NB4 (cell line): ENCODE results near the gene BIRC6.

Experiments used
- MYC ChIP-seq: IDR thresholded peaks from 2 replicates; pipeline ENCODE4 v1.6.1; 2011; ENCODE audit warnings: low read depth, low read length
- POLR2A ChIP-seq: IDR thresholded peaks from 2 replicates; pipeline ENCODE4 v1.6.1; 2011; ENCODE audit warnings: mild to moderate bottlenecking; ENCODE audit not compliant: insufficient read length; ENCODE audit errors: extremely low read depth
- TF ChIP-seq, protein P1 (sequence below): IDR thresholded peaks from one replicate; pipeline ENCODE4 v1.5.1; 2012; ENCODE audit warnings: low read depth, low read length
- TF ChIP-seq, protein P2 (sequence below): IDR thresholded peaks from 2 replicates; pipeline ENCODE4 v1.6.1; 2011; ENCODE audit warnings: low read depth, low read length

DNA sequence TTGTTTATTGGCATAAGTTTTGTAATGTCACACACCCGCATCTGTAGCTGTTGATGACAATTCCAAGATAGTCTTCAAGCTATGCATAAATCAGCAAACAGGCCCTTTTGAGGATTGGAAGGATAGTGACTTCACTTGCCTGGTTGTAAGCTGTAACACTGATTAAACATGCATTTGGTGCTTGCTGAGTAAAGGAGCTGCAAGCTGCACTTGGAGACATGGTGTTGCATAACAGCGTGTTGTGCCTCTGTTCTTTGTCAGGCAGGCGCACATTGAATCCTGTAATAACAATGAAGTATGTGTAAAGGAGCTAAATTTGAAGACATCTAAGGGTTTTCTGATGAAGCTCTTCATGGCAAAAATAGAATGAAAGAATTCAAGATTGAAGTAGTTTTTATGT, 202.3 kb downstream of the BIRC6 start:
- TF ChIP-seq POLR2A (no peak), MYC (no peak)
- TF ChIP-seq, protein P1, sequence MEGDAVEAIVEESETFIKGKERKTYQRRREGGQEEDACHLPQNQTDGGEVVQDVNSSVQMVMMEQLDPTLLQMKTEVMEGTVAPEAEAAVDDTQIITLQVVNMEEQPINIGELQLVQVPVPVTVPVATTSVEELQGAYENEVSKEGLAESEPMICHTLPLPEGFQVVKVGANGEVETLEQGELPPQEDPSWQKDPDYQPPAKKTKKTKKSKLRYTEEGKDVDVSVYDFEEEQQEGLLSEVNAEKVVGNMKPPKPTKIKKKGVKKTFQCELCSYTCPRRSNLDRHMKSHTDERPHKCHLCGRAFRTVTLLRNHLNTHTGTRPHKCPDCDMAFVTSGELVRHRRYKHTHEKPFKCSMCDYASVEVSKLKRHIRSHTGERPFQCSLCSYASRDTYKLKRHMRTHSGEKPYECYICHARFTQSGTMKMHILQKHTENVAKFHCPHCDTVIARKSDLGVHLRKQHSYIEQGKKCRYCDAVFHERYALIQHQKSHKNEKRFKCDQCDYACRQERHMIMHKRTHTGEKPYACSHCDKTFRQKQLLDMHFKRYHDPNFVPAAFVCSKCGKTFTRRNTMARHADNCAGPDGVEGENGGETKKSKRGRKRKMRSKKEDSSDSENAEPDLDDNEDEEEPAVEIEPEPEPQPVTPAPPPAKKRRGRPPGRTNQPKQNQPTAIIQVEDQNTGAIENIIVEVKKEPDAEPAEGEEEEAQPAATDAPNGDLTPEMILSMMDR: no peak
- TF ChIP-seq, protein P2, sequence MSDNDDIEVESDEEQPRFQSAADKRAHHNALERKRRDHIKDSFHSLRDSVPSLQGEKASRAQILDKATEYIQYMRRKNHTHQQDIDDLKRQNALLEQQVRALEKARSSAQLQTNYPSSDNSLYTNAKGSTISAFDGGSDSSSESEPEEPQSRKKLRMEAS: no peak
